Measurements from ENCODE around the gene CDKL5.
A peak's percentile ranks its signal among the peaks of the same experiment; 100 is the strongest.

Gene CDKL5

GRCh38 chrX:18666614-18667013 is 241.2 kb downstream of the CDKL5 start:
- no peak overlapping the region for H3K4me3 ChIP-seq (ENCODE audit: low read depth, low read length)
- H3K27ac ChIP-seq (ENCODE audit: low read depth, low read length), result no peak overlapping the region
- no peaks in the 10 kb centered on the region for H3K27me3 ChIP-seq (ENCODE audit: insufficient read depth, low read length)
- H2AFZ ChIP-seq (ENCODE audit: low read length, unreplicated experiment), result no peak overlapping the region
- H3K79me2 ChIP-seq (ENCODE audit: control insufficient read depth, insufficient read depth, low read length, unreplicated experiment), result no peaks in the 10 kb centered on the region
- H3K36me3 ChIP-seq (ENCODE audit: insufficient read depth, low read length), result no peaks in the 10 kb centered on the region
- no peaks in the 10 kb centered on the region for H3K4me1 ChIP-seq (ENCODE audit: control insufficient read depth, insufficient read depth, low read length, unreplicated experiment)

- Histone ChIP-seq H3K79me2 (ENCODE audit: control insufficient read depth, insufficient read depth, low read length, unreplicated experiment) (no peaks in the 10 kb centered on the region), H3K4me1 (ENCODE audit: control insufficient read depth, insufficient read depth, low read length, unreplicated experiment) (no peaks in the 10 kb centered on the region), H3K27ac (ENCODE audit: low read depth, low read length) (no peak overlapping the region), H3K36me3 (ENCODE audit: insufficient read depth, low read length) (no peaks in the 10 kb centered on the region), H3K4me3 (ENCODE audit: low read depth, low read length) (no peak overlapping the region), H3K27me3 (ENCODE audit: insufficient read depth, low read length) (no peaks in the 10 kb centered on the region), H2AFZ (ENCODE audit: low read length, unreplicated experiment) (no peak overlapping the region)
Observed at GRCh38 chrX:18668071-18668835, 242.8 kb downstream of the CDKL5 start.

GRCh38 chrX:18672008-18672407 is 246.6 kb downstream of the CDKL5 start, which contains the start of gene RS1:
RS1 (minus strand) TSS chrX:18672108; CDS start chrX:18672068, 40 bp downstream.
- Histone ChIP-seq H3K36me3 (ENCODE audit: insufficient read depth, low read length) (no peaks in the 10 kb centered on the region), H3K27ac (ENCODE audit: low read depth, low read length) (no peak within 1 kb of the TSS), H3K79me2 (ENCODE audit: control insufficient read depth, insufficient read depth, low read length, unreplicated experiment) (no peaks in the 10 kb centered on the region), H2AFZ (ENCODE audit: low read length, unreplicated experiment) (no peak within 1 kb of the TSS), H3K4me3 (ENCODE audit: low read depth, low read length) (no peak within 1 kb of the TSS), H3K4me1 (ENCODE audit: control insufficient read depth, insufficient read depth, low read length, unreplicated experiment) (no peaks in the 10 kb centered on the region), H3K27me3 (ENCODE audit: insufficient read depth, low read length) (no peaks in the 10 kb centered on the region)

- H3K4me3 ChIP-seq (ENCODE audit: low read depth, low read length), result peak overlapping the region; percentile 94
- no peaks in the 10 kb centered on the region for H3K4me1 ChIP-seq (ENCODE audit: control insufficient read depth, insufficient read depth, low read length, unreplicated experiment)
- H2AFZ ChIP-seq (ENCODE audit: low read length, unreplicated experiment), result peak overlapping the region; percentile 60
- H3K27ac ChIP-seq (ENCODE audit: low read depth, low read length), result no peak overlapping the region
- no peaks in the 10 kb centered on the region for H3K27me3 ChIP-seq (ENCODE audit: insufficient read depth, low read length)
- H3K36me3 ChIP-seq (ENCODE audit: insufficient read depth, low read length), result no peaks in the 10 kb centered on the region
- H3K79me2 ChIP-seq (ENCODE audit: control insufficient read depth, insufficient read depth, low read length, unreplicated experiment), result no peaks in the 10 kb centered on the region
Observed at GRCh38 chrX:18674417-18674787, 249.0 kb downstream of the CDKL5 start.

GRCh38 chrX:18674788-18675735 is 249.7 kb downstream of the CDKL5 start:
- Histone ChIP-seq H3K27ac (ENCODE audit: low read depth, low read length) (peak overlapping the region; percentile 72), H2AFZ (ENCODE audit: low read length, unreplicated experiment) (peak overlapping the region; percentile 43), H3K27me3 (ENCODE audit: insufficient read depth, low read length) (no peaks in the 10 kb centered on the region), H3K79me2 (ENCODE audit: control insufficient read depth, insufficient read depth, low read length, unreplicated experiment) (no peaks in the 10 kb centered on the region), H3K36me3 (ENCODE audit: insufficient read depth, low read length) (no peaks in the 10 kb centered on the region), H3K4me1 (ENCODE audit: control insufficient read depth, insufficient read depth, low read length, unreplicated experiment) (no peaks in the 10 kb centered on the region), H3K4me3 (ENCODE audit: low read depth, low read length) (peak overlapping the region; percentile 94)

GRCh38 chrX:18676050-18676449 is 250.6 kb downstream of the CDKL5 start:
- Histone ChIP-seq H2AFZ (ENCODE audit: low read length, unreplicated experiment) (no peak overlapping the region), H3K27ac (ENCODE audit: low read depth, low read length) (no peak overlapping the region), H3K4me3 (ENCODE audit: low read depth, low read length) (no peak overlapping the region), H3K4me1 (ENCODE audit: control insufficient read depth, insufficient read depth, low read length, unreplicated experiment) (no peaks in the 10 kb centered on the region), H3K79me2 (ENCODE audit: control insufficient read depth, insufficient read depth, low read length, unreplicated experiment) (no peaks in the 10 kb centered on the region), H3K27me3 (ENCODE audit: insufficient read depth, low read length) (no peaks in the 10 kb centered on the region), H3K36me3 (ENCODE audit: insufficient read depth, low read length) (no peaks in the 10 kb centered on the region)

- no peaks in the 10 kb centered on the region for H3K79me2 ChIP-seq (ENCODE audit: control insufficient read depth, insufficient read depth, low read length, unreplicated experiment)
- H3K4me1 ChIP-seq (ENCODE audit: control insufficient read depth, insufficient read depth, low read length, unreplicated experiment), result no peaks in the 10 kb centered on the region
- no peaks in the 10 kb centered on the region for H3K36me3 ChIP-seq (ENCODE audit: insufficient read depth, low read length)
- H2AFZ ChIP-seq (ENCODE audit: low read length, unreplicated experiment), result no peak overlapping the region
- no peak overlapping the region for H3K27ac ChIP-seq (ENCODE audit: low read depth, low read length)
- H3K4me3 ChIP-seq (ENCODE audit: low read depth, low read length), result no peak overlapping the region
- H3K27me3 ChIP-seq (ENCODE audit: insufficient read depth, low read length), result no peaks in the 10 kb centered on the region
Observed at GRCh38 chrX:18676470-18676869, 251.1 kb downstream of the CDKL5 start.

GRCh38 chrX:18677161-18677869 is 251.9 kb downstream of the CDKL5 start:
- H3K27ac ChIP-seq (ENCODE audit: low read depth, low read length), result no peak overlapping the region
- H3K27me3 ChIP-seq (ENCODE audit: insufficient read depth, low read length), result no peaks in the 10 kb centered on the region
- H3K4me1 ChIP-seq (ENCODE audit: control insufficient read depth, insufficient read depth, low read length, unreplicated experiment), result no peaks in the 10 kb centered on the region
- H3K79me2 ChIP-seq (ENCODE audit: control insufficient read depth, insufficient read depth, low read length, unreplicated experiment), result no peaks in the 10 kb centered on the region
- H3K4me3 ChIP-seq (ENCODE audit: low read depth, low read length), result no peak overlapping the region
- H2AFZ ChIP-seq (ENCODE audit: low read length, unreplicated experiment), result no peak overlapping the region
- no peaks in the 10 kb centered on the region for H3K36me3 ChIP-seq (ENCODE audit: insufficient read depth, low read length)

- no peak overlapping the region for H3K4me3 ChIP-seq (ENCODE audit: low read depth, low read length)
- H3K36me3 ChIP-seq (ENCODE audit: insufficient read depth, low read length), result no peaks in the 10 kb centered on the region
- no peaks in the 10 kb centered on the region for H3K79me2 ChIP-seq (ENCODE audit: control insufficient read depth, insufficient read depth, low read length, unreplicated experiment)
- H2AFZ ChIP-seq (ENCODE audit: low read length, unreplicated experiment), result no peak overlapping the region
- no peak overlapping the region for H3K27ac ChIP-seq (ENCODE audit: low read depth, low read length)
- H3K4me1 ChIP-seq (ENCODE audit: control insufficient read depth, insufficient read depth, low read length, unreplicated experiment), result peaks cover 4% of the 10 kb centered on the region
- no peaks in the 10 kb centered on the region for H3K27me3 ChIP-seq (ENCODE audit: insufficient read depth, low read length)
Observed at GRCh38 chrX:18681996-18682395, 256.6 kb downstream of the CDKL5 start.

- Histone ChIP-seq H3K27me3 (ENCODE audit: insufficient read depth, low read length) (no peaks in the 10 kb centered on the region), H3K36me3 (ENCODE audit: insufficient read depth, low read length) (no peaks in the 10 kb centered on the region), H2AFZ (ENCODE audit: low read length, unreplicated experiment) (no peak overlapping the region), H3K27ac (ENCODE audit: low read depth, low read length) (no peak overlapping the region), H3K4me1 (ENCODE audit: control insufficient read depth, insufficient read depth, low read length, unreplicated experiment) (peaks cover 4% of the 10 kb centered on the region), H3K4me3 (ENCODE audit: low read depth, low read length) (no peak overlapping the region), H3K79me2 (ENCODE audit: control insufficient read depth, insufficient read depth, low read length, unreplicated experiment) (no peaks in the 10 kb centered on the region)
Observed at GRCh38 chrX:18682979-18683387, 257.6 kb downstream of the CDKL5 start.

Measured in ACC112 (cell line).